A549 treated with AZD9567 at 1 μM for 4 hours (cell line): ENCODE data around the gene CDC42EP5. TPM values are rescaled to one million over a fixed set of nuclear protein-coding genes. Genes with fewer than 3 reads are reported as not detected.

Experiments used
- total RNA-seq: library from RNA; stranded (reverse); fragments of 200-300 nt; extraction: Qiagen RNA extraction; gene quantifications from 5 replicates; pipeline ENCODE4 v1.2.3, GENCODE V29; 2022; ENCODE audit not compliant: insufficient read depth

The CDC42EP5 gene
- 0.09 to 0.20 TPM (median 0.19 TPM) in 3 of 5 replicates, not detected in the others for total RNA-seq

GRCh38 chr19:54473071-54473891 is at the start of gene CDC42EP5:
CDC42EP5 (minus strand) TSS chr19:54473296; CDS start chr19:54465547, 7,749 bp downstream.

DNA sequence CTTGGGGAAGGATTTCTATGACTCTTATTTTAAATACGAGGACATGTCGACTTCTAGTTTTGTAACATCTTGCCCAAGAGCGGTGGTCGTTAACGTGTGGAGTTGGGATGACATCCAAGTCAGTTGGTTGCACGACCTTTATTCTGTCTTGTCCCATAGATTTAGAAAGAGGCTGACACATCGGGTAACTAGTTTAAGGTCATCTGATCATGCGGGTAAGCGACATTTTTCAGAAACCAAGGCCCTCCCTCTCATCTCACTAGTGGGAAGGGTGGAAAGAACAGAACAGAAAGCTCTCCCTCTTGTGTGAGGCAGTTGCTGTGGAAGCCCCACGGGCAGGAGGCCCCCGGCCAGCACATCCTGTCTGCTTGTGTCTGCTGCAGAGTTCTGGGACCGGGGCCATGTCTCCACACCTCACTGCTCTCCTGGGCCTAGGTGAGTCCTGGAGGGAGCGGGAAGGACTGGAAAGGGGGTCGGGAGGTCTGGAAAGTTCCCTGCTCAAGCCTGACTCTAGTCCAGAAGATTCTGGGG is 29.5 kb upstream of the CDC42EP5 start, which contains the start of gene LAIR2:
Gene LAIR2, plus strand, starts transcription at position 314 of the 531 bp plus-strand sequence. Its CDS starts 88 bp downstream, at position 402.

DNA sequence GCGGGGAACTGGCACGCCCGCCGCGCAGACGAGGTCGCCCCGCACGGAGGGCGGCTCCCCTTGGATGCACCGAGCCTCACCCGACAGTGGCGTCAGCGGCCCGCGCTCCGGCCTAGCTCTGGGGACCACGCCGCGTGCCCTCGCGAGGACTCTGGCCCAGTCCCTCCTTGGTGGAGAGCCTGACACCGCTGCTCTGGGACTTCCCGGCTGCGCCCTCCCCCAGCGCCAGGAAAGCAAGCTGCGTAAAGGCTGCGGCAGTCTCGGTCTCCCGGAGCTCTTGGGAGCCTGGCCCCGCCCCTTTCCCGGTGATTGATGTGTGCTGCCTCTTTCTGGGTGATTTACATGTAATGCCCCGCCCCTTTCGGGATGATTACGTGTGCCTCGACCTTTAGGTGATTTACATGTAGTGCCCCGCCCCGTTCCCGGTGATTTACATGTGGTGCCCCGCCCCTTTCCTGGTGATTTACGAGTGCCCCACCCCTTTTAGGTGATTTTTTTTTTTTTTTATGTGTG is 9.5 kb downstream of the CDC42EP5 start, which contains the start of gene LENG9:
Gene LENG9, minus strand, starts transcription at position 248 of the 513 bp plus-strand sequence. CDS start 252 bp downstream, outside the sequence.

GRCh38 chr19:54448774-54449700 is 24.1 kb downstream of the CDC42EP5 start, which contains the start of gene LENG8:
LENG8 (plus strand) TSS chr19:54449199; CDS start chr19:54451345, 2,146 bp downstream.

DNA sequence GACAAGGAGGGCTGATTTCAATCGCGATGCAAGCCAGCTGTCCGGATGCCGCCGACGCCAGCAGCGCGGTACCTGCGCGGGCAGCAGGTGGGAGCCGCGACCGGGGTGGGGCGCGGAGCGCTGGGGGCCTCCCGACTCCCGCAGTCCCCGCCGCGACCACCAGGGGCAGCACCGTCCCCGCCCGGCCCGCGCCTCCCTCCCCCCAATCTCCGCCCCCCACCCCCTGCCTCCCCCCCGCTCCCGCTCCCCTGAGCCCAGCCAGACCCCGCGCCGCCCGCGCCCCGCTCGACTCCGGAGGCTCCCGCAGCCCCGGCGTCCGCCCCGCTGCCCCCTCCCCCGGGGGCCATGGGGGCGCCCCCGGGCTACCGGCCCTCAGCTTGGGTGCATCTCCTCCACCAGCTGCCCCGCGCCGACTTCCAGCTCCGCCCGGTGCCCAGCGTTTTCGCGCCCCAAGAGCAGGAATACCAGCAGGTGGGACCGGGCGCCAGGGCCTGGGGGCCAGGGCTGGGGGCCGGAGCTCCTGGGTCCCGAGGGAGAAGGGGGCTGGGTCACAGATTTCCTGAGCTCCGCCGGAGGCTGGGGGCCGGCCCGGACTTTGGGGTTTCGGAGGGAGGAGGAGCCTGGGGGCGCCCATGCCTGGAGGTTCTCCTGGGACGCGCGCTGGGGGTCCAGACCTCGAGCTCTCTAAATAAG is 57.7 kb downstream of the CDC42EP5 start, which contains the start of gene TTYH1:
Gene TTYH1, plus strand, starts transcription at position 257 of the 693 bp plus-strand sequence. Its CDS starts 89 bp downstream, at position 346.

Other genes starting within 250 kb of the CDC42EP5 start
- gene LILRA6, start 230.5 kb downstream of the CDC42EP5 start, total RNA-seq: 0.03 to 0.06 TPM in 2 of 5 replicates, not detected in the others
- 0.04 to 0.08 TPM (median 0.06 TPM) in 4 of 5 replicates, not detected in the other for gene LILRB5, start 216.0 kb downstream of the CDC42EP5 start, total RNA-seq
- 0.03 to 0.06 TPM (median 0.06 TPM) in 3 of 5 replicates, not detected in the others for gene LILRB2, start 192.2 kb downstream of the CDC42EP5 start, total RNA-seq
- gene LILRA5, start 160.1 kb downstream of the CDC42EP5 start, total RNA-seq: not detected in 5 replicates
- not detected in 5 replicates for gene LILRA4, start 134.1 kb downstream of the CDC42EP5 start, total RNA-seq
- not detected in 5 replicates for gene LAIR1, start 108.4 kb downstream of the CDC42EP5 start, total RNA-seq
- gene TTYH1, start 57.8 kb downstream of the CDC42EP5 start, total RNA-seq: 0.06 to 0.15 TPM (median 0.10 TPM) in 3 of 5 replicates, not detected in the others
- gene LENG8, start 24.1 kb downstream of the CDC42EP5 start, total RNA-seq: 62.1 to 172 TPM (median 137 TPM) in 5 replicates
- gene LENG9, start 9.5 kb downstream of the CDC42EP5 start, total RNA-seq: 5.6 to 7.1 TPM (median 6.5 TPM) in 5 replicates
- gene LAIR2, start 29.5 kb upstream of the CDC42EP5 start, total RNA-seq: not detected in 5 replicates
- 0.08 TPM in 1 of 5 replicates, not detected in the others for gene LILRA2, start 100.5 kb upstream of the CDC42EP5 start, total RNA-seq
- not detected in 5 replicates for gene LILRA1, start 120.3 kb upstream of the CDC42EP5 start, total RNA-seq
- gene LILRB1, start 157.2 kb upstream of the CDC42EP5 start, total RNA-seq: 0.07 to 0.08 TPM in 2 of 5 replicates, not detected in the others
- gene LILRB4, start 189.7 kb upstream of the CDC42EP5 start, total RNA-seq: not detected in 5 replicates